ENCODE measurements around the gene AMH.

Gene AMH

GRCh38 chr19:2251106-2252054 is 2.3 kb downstream of the AMH start:
- peak in 1 of 2 experiments; percentile 32 for DNase-seq

- DNase-seq = peak in 1 of 2 experiments; percentile 26
These were observed 3.1 kb downstream of the AMH start for GRCh38 chr19:2252055-2252796.

- DNase-seq = peak in 1 of 2 experiments; percentile 29
These were observed 3.6 kb downstream of the AMH start for GRCh38 chr19:2252797-2253105.

- peak in 1 of 2 experiments; percentile 55 for DNase-seq
These were observed 4.3 kb downstream of the AMH start for GRCh38 chr19:2253106-2254063.

GRCh38 chr19:2254064-2254872 is 5.1 kb downstream of the AMH start:
- DNase-seq = no peak

- DNase-seq = no peak
These were observed 6.2 kb downstream of the AMH start for GRCh38 chr19:2255112-2255845.

GRCh38 chr19:2255982-2256685 is 7.0 kb downstream of the AMH start, which contains the start of gene JSRP1:
TSS of gene JSRP1 (minus strand) at chr19:2256417. CDS start at chr19:2255314, 1,103 bp downstream.
- no peak for DNase-seq

- DNase-seq = no peak
These were observed 10.2 kb downstream of the AMH start for GRCh38 chr19:2259336-2259735.

- no peak for DNase-seq
These were observed 11.2 kb downstream of the AMH start for GRCh38 chr19:2260341-2260805.

GRCh38 chr19:2261438-2262172 is 12.5 kb downstream of the AMH start:
- peak; percentile 74 to 78 for DNase-seq

GRCh38 chr19:2266183-2266993 is 17.3 kb downstream of the AMH start:
- peak; percentile 48 to 56 for DNase-seq

- no peak for DNase-seq
These were observed 19.3 kb downstream of the AMH start for GRCh38 chr19:2268480-2268830.

- DNase-seq = no peak
These were observed 19.7 kb downstream of the AMH start for GRCh38 chr19:2268861-2269243.

GRCh38 chr19:2269244-2270156 is 20.4 kb downstream of the AMH start:
- DNase-seq = peak; percentile 99

- DNase-seq = peak; percentile 42 to 51
These were observed 21.0 kb downstream of the AMH start for GRCh38 chr19:2270157-2270422.

- peak; percentile 71 to 78 for DNase-seq
These were observed 21.5 kb downstream of the AMH start for GRCh38 chr19:2270423-2271233.
